ENCODE measurements around the gene CYREN.
"Not testable (repeated sequence)": the region's sequence is repeated elsewhere in the genome, so short reads cannot be mapped to it uniquely, and the experiment has no call there.

The CYREN gene, protein sequence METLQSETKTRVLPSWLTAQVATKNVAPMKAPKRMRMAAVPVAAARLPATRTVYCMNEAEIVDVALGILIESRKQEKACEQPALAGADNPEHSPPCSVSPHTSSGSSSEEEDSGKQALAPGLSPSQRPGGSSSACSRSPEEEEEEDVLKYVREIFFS

DNA sequence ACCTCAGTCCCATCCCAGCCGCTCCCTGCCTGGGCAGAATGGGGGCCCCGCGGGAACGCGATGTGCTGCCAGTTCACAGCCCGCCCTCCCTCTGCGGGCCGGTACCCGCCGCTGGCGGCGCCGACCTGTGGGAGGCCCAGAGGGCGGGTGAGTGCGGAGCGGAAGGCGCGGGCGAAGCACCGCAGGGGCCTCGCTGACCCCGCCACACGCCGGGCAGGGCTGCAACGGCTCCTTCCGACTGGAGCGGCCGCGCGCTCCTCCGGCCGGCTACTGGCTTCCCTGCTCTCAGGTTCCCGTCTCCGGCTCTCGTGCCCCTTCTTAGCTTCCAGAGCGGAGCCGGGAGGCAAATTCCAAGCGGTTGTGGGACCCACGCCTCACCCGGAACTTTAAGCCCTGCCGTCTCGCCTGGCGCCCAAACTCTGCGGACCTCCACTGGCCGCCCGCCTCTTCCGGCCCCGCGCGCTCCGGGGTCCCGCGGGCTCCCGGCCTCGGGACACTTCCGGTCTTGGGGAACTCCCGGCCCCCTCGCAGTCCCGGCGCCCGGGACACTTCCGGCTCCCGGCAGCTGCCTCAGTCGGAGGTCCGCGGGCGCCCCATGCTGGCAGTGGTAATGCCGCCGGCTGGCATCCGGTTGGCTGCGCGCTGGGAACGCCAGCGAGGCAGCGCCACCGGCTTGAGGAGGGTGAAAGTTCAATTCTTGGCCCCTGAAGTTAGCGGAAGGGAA is at the start of gene CYREN:
Gene CYREN (minus strand): TSS at position 434 of the 724 bp plus-strand sequence. CDS start 1,785 bp downstream, outside the sequence.
- DNase-seq (peak; percentile 96), ATAC-seq (peak; percentile 93)

DNA sequence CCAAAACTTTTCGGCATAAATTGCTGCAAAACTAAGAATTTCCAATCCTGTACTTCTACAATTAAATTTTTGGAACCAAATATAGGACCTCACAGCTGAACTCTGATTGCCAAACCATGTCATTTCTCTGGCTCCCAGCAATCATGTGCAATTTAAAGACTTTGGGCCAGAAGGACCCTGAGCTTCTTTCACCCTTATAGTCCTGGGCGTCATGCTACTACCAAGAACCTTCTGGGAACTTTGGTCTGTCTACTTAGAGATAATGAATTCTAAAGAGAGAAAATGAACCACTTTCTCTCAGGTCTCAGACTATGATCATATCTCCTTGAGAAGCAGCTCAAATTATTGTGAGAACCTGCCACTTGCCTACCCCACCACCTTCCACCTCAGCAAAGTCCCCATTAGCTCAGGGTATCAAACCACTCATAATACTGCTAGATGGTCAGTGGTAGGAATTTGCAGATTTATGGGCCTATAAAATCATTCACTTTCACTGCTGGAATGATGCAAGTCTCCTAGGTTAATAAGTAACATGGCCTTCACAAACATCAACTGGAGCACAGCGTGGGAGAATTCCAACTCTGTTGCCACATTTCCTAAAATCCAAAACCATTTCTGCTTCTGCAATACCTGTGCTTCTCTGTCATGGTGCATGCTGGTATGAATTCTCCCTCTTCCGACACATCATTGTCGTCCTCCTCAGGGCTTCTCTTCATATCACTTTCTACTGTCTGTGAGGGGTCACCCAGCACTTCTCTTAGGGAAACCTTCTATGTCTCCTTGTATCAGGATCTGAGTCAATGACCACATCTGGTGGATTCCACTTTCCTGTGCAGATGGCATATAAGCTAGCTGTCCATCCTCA is 47.4 kb upstream of the CYREN start:
- ATAC-seq: no peak
- no peak for DNase-seq

DNA sequence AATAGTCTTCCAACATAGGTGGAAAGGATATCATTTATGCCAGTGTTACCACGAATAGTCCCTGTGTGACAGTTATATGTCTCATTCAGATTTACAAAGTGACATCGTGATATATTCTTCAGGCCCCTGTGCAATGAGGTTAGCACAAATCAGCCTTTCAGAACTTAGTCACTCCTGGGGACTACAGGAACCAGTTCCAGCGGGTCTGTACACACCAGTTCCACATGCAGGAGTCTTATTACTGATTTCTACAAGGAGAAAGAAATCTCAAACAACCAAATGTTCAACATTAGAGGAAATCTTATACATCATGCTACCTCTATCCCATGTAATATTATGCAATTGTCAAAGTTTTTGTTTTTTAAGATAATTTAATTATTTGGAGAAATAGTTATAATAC is 45.2 kb upstream of the CYREN start:
- no peak for ATAC-seq
- DNase-seq: no peak

DNA sequence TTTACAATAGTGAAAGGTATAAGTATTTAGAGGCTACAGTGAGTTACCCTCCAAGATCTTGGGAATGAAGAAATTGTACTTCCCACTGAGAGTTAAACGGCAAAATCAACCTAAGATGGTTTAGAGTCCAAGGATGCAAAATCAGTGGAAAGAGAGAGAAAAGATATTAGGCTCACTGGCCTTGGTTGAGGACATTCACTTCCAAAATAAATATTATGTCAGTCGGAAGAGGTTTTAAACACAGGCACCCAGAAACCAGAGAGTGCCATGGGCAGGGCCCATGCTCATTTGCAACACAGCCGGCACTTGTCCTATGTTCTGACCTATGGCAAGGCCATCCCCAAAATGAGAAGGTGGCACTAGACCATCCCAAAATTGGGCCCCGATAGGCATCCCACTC is 44.7 kb upstream of the CYREN start:
- ATAC-seq (no peak), DNase-seq (no peak)

DNA sequence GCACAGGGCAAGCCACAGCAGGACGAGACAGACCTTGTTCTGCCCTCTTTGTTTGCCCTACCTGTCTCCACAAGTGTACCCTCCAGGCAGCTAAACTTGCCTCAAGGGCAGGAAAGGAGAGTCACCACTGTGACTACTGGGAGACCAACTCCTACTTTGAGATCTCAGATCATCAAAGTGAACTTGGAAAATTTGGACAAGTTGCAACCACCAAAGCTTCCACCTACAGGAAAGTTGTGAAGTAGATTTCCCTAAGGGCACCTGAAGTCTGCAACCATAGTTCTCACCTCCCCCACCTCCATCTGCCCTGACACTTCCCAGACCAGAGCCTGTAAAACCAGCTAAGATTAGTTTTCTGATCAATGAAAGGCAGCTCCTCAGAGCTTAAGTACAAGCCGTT is 43.3 kb upstream of the CYREN start:
- DNase-seq (no peak), ATAC-seq (no peak)

DNA sequence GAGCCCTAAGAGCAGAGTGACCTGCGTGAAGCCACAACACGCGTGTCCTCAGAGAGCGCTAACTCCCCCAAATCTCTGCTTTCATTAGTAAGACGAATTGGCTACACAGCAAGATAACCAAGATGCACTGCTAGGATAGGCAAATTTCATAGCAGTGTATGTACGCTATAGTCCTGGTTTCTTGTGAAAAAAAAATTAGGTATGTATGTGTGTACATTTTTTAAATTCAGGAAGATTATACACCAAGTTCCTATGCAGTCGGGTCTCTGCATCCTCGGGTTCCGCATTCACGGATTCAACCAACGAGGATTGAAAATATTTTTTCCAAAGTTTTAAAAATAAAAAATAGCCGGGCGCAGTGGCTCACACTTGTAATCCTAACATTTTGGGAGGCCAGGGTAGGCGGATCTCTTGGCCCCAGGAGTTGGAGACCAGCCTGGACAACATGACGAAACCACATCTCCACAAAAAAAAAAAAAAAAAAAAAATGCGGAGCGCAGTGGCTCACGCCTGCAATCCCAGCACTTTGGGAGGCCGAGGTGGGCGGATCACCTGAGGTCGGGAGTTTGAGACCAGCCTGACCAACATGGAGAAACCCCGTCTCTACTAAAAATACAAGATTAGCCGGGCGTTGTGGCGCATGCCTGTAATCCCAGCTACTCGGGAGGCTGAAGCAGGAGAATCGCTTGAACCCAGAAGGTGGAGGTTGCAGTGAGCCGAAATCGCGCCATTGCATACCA is 41.6 kb upstream of the CYREN start:
- not testable (repeated sequence) for ATAC-seq, DNase-seq

DNA sequence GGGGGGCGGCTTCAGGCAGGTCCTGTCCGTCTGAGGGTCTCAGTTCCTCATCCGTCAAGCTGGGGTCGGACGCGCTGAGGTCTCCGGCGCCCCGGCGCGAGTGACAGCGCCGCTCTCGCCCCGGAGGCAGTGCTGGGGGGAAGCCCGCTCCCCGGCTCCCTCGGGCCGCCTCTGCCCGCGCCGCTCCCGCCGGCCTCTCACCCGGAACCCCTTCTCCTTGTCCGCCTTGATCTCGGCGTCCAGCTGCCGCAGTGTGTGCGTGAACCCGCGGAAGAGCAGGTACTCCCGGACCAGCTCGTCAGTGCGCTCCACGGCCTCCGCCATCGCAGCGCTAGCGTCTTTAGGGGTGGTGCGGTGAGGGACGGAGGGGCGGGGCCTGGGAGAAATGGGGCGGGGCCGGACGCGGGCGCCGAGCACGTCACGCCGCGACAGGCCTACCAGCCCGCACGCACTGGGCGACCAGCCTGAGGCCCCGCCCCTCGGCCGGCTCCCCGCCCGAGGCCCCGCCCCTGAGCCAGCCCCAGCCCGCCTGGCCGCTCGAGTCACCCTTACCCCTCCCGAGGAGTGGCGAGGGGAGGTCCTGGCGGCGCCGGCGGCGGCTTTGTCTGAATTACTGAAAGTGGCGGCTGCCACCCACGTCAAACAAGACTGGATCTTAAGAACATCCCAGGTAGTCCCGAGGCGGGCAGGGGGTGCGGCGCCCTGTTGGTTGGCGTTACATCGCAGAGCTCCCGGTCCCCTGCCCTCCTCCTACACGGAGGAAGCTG is 40.9 kb upstream of the CYREN start, which contains the start of gene WDR91:
Gene WDR91 (minus strand): TSS at position 348 of the 767 bp plus-strand sequence. CDS start 24 bp downstream, at position 324.
- peak; percentile 95 for ATAC-seq
- peak; percentile 98 for DNase-seq

DNA sequence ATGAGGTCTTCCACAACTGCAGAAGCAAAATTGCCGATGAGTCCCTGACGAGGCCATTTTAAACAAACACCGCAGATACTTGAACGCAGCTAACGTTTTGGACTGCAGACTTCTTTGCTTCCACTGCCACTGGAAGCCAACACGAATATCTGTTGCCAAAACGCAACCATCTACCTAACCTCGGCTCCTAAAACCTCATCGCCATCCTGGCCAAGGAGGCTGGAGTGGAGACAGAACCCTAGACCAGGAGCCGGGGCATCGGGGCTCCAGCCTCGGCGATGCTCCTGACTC is 40.3 kb upstream of the CYREN start:
- ATAC-seq: peak; percentile 0
- DNase-seq: no peak

DNA sequence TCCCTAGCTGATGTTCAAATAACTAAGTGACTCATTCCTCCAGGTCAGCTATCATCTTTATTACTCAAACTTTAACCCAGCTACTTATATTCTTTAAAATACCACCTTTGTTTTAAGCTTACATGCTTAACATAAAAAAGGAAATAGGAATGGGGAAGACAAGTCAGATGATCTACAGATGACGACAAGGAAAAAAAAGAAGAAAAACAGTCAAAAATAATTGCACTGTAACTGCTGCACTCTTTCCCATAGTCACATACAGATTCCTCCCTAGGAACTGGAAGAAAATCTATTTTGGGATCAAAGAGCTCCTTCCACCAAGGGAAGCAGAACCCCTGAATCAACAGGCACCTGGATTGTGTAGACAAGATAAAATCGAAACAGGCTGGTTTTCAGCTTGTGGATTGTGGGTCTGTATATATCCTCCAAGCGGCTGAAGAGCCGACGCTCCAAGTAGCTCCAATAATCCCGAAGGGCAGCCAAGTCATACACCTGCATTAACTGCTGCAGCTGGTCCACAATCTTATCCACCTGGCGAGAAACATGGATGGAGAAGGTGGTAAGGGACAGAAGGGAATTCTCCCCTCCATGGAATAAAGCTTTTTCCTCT is 38.8 kb upstream of the CYREN start:
- ATAC-seq: no peak
- DNase-seq: no peak

DNA sequence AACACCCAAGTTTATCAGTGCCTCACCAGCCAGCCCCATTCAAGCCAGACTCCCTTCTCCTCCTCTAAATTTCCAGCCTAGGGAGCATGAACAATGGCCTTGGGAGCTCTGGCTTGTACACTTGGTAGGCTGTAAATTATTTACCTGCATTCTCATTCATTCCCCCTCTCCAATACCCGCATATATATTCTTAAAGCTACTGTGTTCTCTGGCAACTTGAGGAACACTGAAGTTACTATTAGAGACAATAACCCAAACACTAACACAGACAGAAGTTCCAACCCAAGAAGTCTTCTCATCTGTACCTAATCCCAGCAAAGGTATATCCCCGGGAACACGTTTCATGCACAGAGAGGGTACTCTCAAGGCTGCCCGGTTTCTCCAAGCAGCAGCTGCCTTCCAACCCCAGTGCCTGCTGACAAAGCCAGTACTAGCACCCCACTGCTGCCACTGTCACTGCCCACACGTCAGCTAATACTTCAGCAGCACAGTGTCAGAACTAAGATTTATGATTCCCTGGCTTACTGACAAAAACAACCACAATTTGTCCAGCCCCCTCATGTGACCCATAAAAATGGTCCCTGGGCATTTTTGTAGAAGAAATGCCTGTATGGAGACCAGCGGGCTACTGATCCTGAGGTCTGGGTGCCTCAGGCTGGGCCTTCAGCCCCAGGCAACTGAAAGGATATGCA is 37.7 kb upstream of the CYREN start:
- ATAC-seq (no peak), DNase-seq (no peak)

DNA sequence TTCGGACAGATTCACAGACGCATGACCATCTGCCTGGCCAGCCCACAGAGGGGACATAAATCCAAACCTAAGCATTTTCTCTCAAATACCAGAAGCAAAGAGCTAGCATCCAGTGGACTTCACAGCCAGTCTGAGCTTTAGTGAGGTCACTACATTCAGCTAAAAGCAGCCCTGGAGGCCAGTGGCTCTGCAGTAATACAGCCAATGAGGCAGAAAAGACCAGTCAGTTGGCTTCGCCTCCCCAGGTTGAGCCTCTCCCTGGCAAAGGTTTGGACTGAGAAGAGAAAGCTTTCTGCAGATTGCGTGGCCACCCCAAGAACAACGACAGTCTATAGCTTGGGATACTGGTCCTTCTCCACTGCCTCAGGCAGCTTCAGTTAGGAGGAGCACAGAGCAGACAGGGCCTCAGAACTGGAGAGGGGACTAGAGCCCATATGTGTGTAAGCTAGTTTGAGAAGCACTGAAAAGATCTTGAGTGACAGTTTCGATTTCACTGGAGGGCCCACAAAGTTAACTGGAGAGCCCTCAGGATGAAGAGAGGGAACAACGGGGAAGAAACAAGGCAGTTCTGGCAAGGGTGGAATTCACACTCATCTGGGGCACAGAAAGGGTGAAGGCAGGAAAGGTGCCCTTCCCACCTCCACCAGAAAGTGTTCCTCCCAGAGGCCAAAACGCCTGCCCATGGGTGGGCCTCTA is 37.0 kb upstream of the CYREN start:
- ATAC-seq (no peak), DNase-seq (no peak)

DNA sequence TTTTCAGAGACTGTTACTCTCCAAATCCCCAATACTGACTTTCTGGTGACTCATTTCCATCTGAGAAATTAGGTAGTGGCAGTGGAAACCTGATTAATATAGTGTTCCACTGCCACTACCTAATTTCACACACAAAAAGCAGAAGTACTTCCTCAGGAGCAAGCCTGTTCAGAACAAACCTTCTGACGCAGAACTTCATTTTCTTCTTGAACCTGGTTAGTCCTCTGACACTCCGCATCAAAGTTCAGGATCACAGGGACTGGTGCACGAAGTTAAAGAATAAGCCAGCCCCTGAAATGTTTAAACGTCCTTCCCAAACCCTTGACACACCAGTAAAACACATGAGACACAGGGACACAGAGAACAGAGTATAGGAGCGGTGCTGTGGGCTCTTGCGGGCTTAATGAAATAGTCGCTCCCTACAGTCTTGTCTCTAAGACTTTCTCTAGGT is 36.5 kb upstream of the CYREN start:
- DNase-seq: no peak
- no peak for ATAC-seq

DNA sequence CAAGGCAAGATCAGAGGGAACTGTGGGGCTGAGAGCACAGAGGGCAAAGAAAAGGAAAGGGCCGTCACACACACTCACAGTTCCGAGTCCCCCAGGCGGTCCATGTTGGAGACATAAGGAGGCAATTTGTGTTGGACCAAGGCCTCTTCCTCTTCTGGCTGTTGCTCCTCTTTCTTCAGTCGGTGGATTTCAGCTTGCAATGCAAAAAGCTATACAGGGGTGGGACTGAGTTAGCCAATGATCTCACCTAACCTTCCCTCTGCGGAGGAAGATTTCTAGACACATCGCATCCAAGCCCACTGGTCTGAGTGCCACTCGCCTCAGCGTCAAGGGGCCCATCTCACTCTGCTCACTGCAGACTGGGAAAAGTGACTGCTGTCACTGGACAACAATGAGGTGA is 35.3 kb upstream of the CYREN start:
- ATAC-seq (no peak), DNase-seq (no peak)

DNA sequence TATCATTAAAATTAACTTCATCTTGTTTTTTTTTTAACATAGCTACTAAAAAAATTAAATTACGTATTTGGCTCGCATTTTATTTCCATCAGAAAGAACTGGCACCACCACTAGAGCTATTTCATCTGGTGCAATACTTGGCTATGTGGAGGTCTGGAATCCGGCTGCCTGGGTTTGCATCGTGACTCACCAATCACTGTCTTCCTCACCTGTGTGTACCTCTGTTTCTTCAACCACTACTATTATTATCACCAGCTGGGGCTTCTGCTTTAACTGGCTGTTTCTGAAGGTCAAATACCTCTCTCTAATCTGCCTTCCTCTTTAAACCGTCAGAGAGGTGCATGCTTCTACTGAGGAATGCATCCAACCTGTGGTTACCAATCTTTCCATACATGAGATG is 34.4 kb upstream of the CYREN start:
- DNase-seq (no peak), ATAC-seq (no peak)

DNA sequence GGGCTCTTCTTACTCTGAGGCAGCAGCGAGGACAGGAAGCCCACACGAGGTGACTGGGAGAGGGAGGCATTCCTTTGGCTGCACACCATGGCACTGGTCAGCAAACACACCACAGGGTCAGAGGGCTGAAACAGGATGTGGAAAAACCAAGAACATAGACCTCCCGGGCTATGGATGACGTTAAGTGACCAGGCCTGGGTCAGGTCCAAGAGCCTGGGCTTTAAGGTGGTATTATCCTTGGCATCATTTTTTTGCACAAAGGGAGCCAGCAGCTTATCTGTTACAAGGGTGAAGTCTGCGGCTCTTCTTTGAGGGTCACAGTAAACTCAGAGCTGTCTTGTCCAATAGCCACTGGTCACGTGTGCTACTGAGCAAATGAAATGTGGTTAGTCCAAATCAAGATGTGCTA is 33.8 kb upstream of the CYREN start:
- ATAC-seq: no peak
- DNase-seq: no peak

DNA sequence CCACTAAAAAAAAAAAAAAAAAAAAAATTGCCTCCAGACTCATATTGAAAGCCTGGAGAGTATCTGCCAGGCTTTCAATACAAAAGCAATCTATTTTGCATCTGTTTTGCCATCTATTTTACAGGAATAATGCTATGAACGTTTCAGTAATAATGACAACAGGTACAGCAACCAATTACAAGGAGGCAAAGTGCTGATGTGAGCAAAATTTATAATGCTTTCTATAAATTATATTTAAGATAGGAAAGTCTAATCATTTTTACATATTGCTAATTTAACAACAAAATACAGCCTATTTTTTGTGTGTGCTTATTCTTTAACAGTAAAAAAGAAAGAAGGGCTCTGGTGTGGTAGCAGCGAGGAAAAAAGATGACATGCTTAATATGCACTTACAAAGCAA is 30.8 kb upstream of the CYREN start:
- DNase-seq: no peak
- no peak for ATAC-seq

DNA sequence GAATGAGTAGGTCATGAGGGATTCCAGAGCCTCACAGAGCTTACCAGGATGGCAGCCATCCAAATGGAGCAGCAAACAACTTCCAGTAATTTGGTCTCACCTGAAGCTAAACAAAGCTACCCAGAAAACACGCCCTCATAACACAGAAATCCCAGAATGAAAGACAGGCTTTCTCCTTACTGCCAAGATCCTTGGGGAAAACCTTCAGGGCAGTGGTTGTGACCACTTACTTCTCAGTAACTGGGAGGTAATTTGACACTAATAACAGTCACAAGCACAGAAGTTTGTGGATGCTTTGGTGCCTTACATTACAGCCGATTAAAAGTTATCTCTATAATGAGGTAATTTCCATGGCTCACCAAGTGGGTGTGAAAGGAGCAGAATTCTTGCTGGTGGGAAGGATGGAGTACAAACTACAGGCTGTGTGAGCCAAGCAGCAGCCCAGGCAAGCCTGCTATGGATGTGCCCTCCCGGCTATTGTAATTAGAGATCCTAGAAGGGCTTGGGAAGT is 30.4 kb upstream of the CYREN start:
- no peak for ATAC-seq
- no peak for DNase-seq

DNA sequence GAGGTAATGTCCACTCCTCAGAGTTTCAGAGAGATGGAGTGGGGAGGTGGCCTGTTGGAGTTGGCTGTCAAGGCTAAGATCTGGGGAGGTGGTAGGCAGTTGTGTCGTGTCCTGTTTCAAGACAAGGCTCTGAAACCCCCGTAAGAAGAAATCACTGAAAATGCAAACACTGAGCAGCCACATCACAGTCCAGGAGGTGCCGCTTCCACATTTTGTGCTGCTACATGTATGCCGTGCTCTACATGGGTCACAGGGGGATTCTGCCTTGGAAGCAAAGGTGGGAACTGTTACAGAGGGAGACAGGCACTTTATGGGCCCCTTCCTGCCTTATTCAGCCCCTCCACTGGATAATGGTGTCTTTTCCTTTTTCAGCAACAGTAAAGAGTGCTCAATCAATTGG is 28.9 kb upstream of the CYREN start:
- ATAC-seq (no peak), DNase-seq (no peak)

DNA sequence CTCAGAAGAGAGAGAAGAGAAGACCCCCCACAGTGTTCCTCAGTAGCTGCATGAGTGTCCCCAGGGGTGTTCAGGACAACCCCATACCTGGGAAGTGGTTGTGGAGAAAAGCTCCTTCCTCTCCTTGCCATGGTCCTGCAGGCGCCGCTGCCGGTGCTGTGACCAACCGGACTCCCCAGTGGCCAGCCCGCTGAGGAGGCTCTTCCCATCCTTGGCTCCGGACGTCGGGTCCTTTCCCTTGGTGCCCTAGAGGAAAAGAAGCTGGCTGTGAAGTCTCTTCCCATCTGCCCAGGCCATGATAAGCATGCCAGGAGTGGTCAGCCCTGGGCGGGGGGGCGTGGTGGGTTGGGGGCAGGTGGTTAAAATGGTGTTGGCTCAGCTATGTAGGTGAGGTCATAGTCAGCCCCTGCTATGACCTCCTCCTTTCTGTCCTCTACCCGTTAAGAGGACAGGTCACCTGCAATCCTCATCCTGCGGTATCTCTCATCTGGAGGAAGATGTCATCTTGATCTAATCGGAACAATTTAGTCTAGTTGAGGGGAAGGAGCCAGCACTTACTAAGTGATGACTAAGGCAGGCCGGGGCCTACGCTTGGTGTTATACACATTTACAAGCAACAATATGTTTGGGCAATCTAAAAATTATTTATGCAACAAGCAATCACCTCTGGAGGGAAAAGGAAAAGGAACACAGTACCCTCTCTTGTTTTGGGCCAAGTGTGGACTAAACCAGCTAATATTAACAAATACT is 27.6 kb upstream of the CYREN start:
- DNase-seq (no peak), ATAC-seq (peak; percentile 53)
